ENCODE results near the gene TMEM97. TPM values are rescaled to one million over a fixed set of nuclear protein-coding genes. Genes with fewer than 3 reads are reported as not detected.

TMEM97 gene
- total and polyA plus RNA-seq, 2 experiments from 2014 or later = 63.6 to 66.9 TPM

DNA sequence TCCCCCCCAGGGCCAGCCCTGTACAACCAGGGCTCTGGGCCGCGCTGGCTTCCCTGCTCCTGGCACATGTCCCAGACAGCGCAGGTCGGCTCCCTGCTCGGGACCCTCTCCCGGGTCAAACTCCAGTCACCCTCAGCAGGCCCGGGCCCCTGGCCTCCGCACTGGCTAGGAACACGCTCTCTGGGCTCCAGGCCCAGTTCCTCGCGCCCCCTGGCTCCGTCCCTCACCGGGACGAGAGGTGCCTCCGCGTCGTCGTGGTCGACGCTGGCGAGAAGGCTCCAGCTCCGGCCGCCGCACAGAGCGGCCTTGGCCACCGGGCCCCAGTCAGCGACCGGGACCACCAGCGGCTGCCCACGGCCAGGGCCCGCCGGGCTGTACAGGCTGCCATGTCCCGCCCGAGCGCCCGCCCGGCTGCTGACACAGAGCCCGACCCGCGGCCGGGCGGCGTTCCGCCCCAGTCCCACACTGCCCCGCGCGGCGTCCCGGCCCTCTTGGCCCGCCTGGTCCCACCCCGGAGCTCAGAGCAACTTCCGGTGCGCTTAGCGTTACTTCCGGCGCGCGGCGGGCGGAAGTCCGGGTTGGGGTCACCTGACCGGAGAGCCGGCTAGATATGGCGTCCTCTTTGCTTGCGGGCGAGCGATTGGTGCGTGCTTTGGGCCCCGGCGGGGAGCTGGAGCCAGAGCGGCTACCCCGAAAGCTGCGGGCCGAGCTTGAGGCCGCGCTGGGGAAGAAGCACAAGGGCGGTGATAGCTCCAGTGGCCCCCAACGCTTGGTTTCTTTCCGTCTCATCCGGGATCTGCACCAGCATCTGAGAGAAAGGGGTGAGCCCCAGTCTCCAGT is 38.3 kb downstream of the TMEM97 start, which contains the start of gene POLDIP2:
Gene POLDIP2, minus strand, starts transcription at position 467 of the 840 bp plus-strand sequence. Its CDS starts 79 bp downstream, at position 388.
- H3K4me3 ChIP-seq = peak within 1 kb of the TSS; percentile 93
- no peaks in the 10 kb centered on the region for H4K20me1 ChIP-seq (ENCODE audit: insufficient read depth, poor library complexity, severe bottlenecking)
- no peak for TF ChIP-seq EZH2phosphoT487 (IDR thresholded peaks at IDR 0.05; ENCODE audit: low read depth, severe bottlenecking, unreplicated experiment)
- no peak for TF ChIP-seq EZH2 (IDR thresholded peaks at IDR 0.05; ENCODE audit: borderline replicate concordance)
- TF ChIP-seq, protein P1, sequence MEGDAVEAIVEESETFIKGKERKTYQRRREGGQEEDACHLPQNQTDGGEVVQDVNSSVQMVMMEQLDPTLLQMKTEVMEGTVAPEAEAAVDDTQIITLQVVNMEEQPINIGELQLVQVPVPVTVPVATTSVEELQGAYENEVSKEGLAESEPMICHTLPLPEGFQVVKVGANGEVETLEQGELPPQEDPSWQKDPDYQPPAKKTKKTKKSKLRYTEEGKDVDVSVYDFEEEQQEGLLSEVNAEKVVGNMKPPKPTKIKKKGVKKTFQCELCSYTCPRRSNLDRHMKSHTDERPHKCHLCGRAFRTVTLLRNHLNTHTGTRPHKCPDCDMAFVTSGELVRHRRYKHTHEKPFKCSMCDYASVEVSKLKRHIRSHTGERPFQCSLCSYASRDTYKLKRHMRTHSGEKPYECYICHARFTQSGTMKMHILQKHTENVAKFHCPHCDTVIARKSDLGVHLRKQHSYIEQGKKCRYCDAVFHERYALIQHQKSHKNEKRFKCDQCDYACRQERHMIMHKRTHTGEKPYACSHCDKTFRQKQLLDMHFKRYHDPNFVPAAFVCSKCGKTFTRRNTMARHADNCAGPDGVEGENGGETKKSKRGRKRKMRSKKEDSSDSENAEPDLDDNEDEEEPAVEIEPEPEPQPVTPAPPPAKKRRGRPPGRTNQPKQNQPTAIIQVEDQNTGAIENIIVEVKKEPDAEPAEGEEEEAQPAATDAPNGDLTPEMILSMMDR (IDR thresholded peaks at IDR 0.05; ENCODE audit: poor library complexity) = no peak
- peak within 1 kb of the TSS; percentile 82 for H2AFZ ChIP-seq
- no peaks in the 10 kb centered on the region for H3K27me3 ChIP-seq
- H3K4me1 ChIP-seq (ENCODE audit: insufficient read depth) = peaks cover 8% of the 10 kb centered on the region
- peak within 1 kb of the TSS; percentile 93 for H3K27ac ChIP-seq
- H3K9me3 ChIP-seq (ENCODE audit: low read depth) = no peaks in the 10 kb centered on the region
- peak within 1 kb of the TSS; percentile 100 for H3K4me2 ChIP-seq
- under 1% methylated on average over 51 of the region's 80 CpGs for WGBS (ENCODE audit: low lambda C conversion rate, missing lambda C conversion rate)
- peak; percentile 98 for DNase-seq (ENCODE audit: low spot score)
- no peaks in the 10 kb centered on the region for H3K9me2 ChIP-seq (replicated peaks; ENCODE audit: insufficient read depth)
- no peaks in the 10 kb centered on the region for H3K36me3 ChIP-seq (replicated peaks; ENCODE audit: insufficient read depth, low read depth)
- H3K79me2 ChIP-seq = peaks cover 43% of the 10 kb centered on the region

DNA sequence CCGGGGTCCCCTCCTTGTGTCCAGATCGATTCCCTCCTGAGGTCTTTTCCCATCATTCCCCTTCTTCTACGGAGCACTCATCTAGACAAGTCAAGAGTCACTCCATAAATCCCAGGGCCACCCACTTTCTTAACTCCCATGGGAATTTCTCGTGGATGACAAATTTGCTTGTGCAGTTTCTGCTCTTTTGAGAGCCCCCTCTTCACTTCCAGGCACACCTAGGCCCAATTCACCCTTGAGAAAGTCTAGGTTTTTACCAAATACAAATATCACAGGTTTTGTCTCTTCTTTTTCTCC is 38.8 kb downstream of the TMEM97 start:
- no peaks in the 10 kb centered on the region for H3K9me2 ChIP-seq (replicated peaks; ENCODE audit: insufficient read depth)
- peaks cover 8% of the 10 kb centered on the region for H3K4me1 ChIP-seq (ENCODE audit: insufficient read depth)
- H3K79me2 ChIP-seq = peaks cover 43% of the 10 kb centered on the region
- no peak for TF ChIP-seq EZH2phosphoT487 (IDR thresholded peaks at IDR 0.05; ENCODE audit: low read depth, severe bottlenecking, unreplicated experiment)
- no peak for TF ChIP-seq EZH2 (IDR thresholded peaks at IDR 0.05; ENCODE audit: borderline replicate concordance)
- TF ChIP-seq, protein P1 (IDR thresholded peaks at IDR 0.05; ENCODE audit: poor library complexity) = no peak
- H3K27me3 ChIP-seq = no peaks in the 10 kb centered on the region
- H2AFZ ChIP-seq = peak overlapping the region; percentile 65
- no peak for DNase-seq (ENCODE audit: low spot score)
- H3K4me3 ChIP-seq = peak overlapping the region; percentile 86
- peak overlapping the region; percentile 65 for H3K27ac ChIP-seq
- peak overlapping the region; percentile 83 for H3K4me2 ChIP-seq
- H3K9me3 ChIP-seq (ENCODE audit: low read depth) = no peaks in the 10 kb centered on the region
- no peaks in the 10 kb centered on the region for H4K20me1 ChIP-seq (ENCODE audit: insufficient read depth, poor library complexity, severe bottlenecking)
- WGBS (ENCODE audit: low lambda C conversion rate, missing lambda C conversion rate) = 8% methylated on average over 4 of the region's 4 CpGs
- no peaks in the 10 kb centered on the region for H3K36me3 ChIP-seq (replicated peaks; ENCODE audit: insufficient read depth, low read depth)

- Histone ChIP-seq H3K79me2 (peaks cover 12% of the 10 kb centered on the region), H3K36me3 (replicated peaks; ENCODE audit: insufficient read depth, low read depth) (no peaks in the 10 kb centered on the region), H3K27me3 (no peaks in the 10 kb centered on the region), H3K9me3 (ENCODE audit: low read depth) (no peaks in the 10 kb centered on the region), H3K9me2 (replicated peaks; ENCODE audit: insufficient read depth) (no peaks in the 10 kb centered on the region), H3K27ac (no peak overlapping the region), H4K20me1 (ENCODE audit: insufficient read depth, poor library complexity, severe bottlenecking) (no peaks in the 10 kb centered on the region), H3K4me3 (no peak overlapping the region), H3K4me2 (no peak overlapping the region), H2AFZ (no peak overlapping the region), H3K4me1 (ENCODE audit: insufficient read depth) (peaks cover 4% of the 10 kb centered on the region)
- no peak for DNase-seq (ENCODE audit: low spot score)
- TF ChIP-seq EZH2phosphoT487 (IDR thresholded peaks at IDR 0.05; ENCODE audit: low read depth, severe bottlenecking, unreplicated experiment) (no peak), EZH2 (IDR thresholded peaks at IDR 0.05; ENCODE audit: borderline replicate concordance) (no peak)
- TF ChIP-seq, protein P1 (IDR thresholded peaks at IDR 0.05; ENCODE audit: poor library complexity) = no peak
- 74% methylated on average over 5 of the region's 5 CpGs for WGBS (ENCODE audit: low lambda C conversion rate, missing lambda C conversion rate)
These were observed 44.2 kb downstream of the TMEM97 start for GRCh38 chr17:28363186-28363585.

Measured in hepatocyte (in vitro differentiated cells).